IMR-90 (cell line): ENCODE measurements around the gene CD2. TPM values are rescaled to one million over a fixed set of nuclear protein-coding genes. Genes with fewer than 3 reads are reported as not detected.

Experiments used
- ATAC-seq: fragments of 200-7000 bp; cut with Tn5 transposase; 2 replicates; pipeline ENCODE4 v1.9.1; 2020; ENCODE audit warnings: low read depth, mild to moderate bottlenecking, moderate library complexity
- BruUV-seq: library from RNA; stranded (reverse); fragments of 400-500 nt; replicated peaks from 2 replicates; lab custom pipeline; 2021; lab: Mats Ljungman, UMichigan
- CTCF ChIA-PET: fragments of 300-600 bp; formaldehyde crosslinking; extraction: SDS; loops from one replicate; lab custom pipeline; 2021; ENCODE audit warnings: antibody characterized with exemption; lab: Yijun Ruan, JAX
- POLR2A ChIA-PET: fragments of 300-600 bp; sonication (Branson Sonifier 250); formaldehyde crosslinking; loops from one replicate; lab custom pipeline; 2022; ENCODE audit warnings: antibody characterized with exemption; ENCODE audit not compliant: unreplicated experiment; lab: Charles Lee
- DNase-seq: peaks from one replicate; pipeline ENCODE4 v3.0.0; 2013
- H2AFZ ChIP-seq: replicated peaks from 2 replicates; pipeline ENCODE3; 2013; ENCODE audit warnings: low read length, mild to moderate bottlenecking; ENCODE audit not compliant: poor library complexity
- H2AK5ac ChIP-seq: 2 replicates; pipeline ENCODE4 v1.6.1; 2013; ENCODE audit warnings: low read depth, low read length, inconsistent platforms
- H2AK9ac ChIP-seq: replicated peaks from 2 replicates; pipeline ENCODE3; 2013; ENCODE audit warnings: mild to moderate bottlenecking, low read depth, low read length, moderate library complexity; ENCODE audit not compliant: poor library complexity
- H2BK120ac ChIP-seq: 2 replicates; pipeline ENCODE4 v1.6.1; 2013; ENCODE audit warnings: low read depth, low read length, inconsistent platforms
- H2BK15ac ChIP-seq: 3 replicates; pipeline ENCODE4 v1.6.1; 2013; ENCODE audit warnings: low read depth, low read length, inconsistent platforms
- H2BK20ac ChIP-seq: 2 replicates; pipeline ENCODE4 v1.6.1; 2013; ENCODE audit warnings: low read depth, mild to moderate bottlenecking, inconsistent platforms, low read length, moderate library complexity
- H2BK5ac ChIP-seq: 2 replicates; pipeline ENCODE4 v1.6.1; 2013; ENCODE audit warnings: mild to moderate bottlenecking, low read depth, low read length, inconsistent platforms; ENCODE audit not compliant: poor library complexity, severe bottlenecking
- H3K14ac ChIP-seq: replicated peaks from 2 replicates; pipeline ENCODE4 v1.6.1; 2013; ENCODE audit warnings: low read depth, low read length, inconsistent platforms
- H3K18ac ChIP-seq: 2 replicates; pipeline ENCODE4 v1.6.1; 2013; ENCODE audit warnings: low read depth, low read length, control low read depth
- H3K23ac ChIP-seq: 2 replicates; pipeline ENCODE4 v1.6.1; 2013; ENCODE audit warnings: low read depth, low read length, inconsistent platforms
- H3K27ac ChIP-seq: 2 replicates; pipeline ENCODE4 v1.5.1; 2013; ENCODE audit warnings: mild to moderate bottlenecking, control low read depth, low read length; ENCODE audit not compliant: insufficient read depth
- H3K27me3 ChIP-seq: 2 replicates; pipeline ENCODE4 v1.6.1; 2013; ENCODE audit warnings: low read length; ENCODE audit not compliant: control insufficient read depth, insufficient read depth
- H3K36me3 ChIP-seq: 2 replicates; pipeline ENCODE4 v1.6.1; 2013; ENCODE audit warnings: low read length, mixed read lengths; ENCODE audit not compliant: control insufficient read depth, insufficient read depth
- H3K4ac ChIP-seq: 2 replicates; pipeline ENCODE4 v1.6.1; 2013; ENCODE audit warnings: low read depth, low read length, inconsistent platforms
- H3K4me1 ChIP-seq: 2 replicates; pipeline ENCODE4 v1.6.1; 2013; ENCODE audit warnings: low read length, mixed read lengths; ENCODE audit not compliant: control insufficient read depth, insufficient read depth
- H3K4me2 ChIP-seq: 2 replicates; pipeline ENCODE4 v1.6.1; 2013; ENCODE audit warnings: low read depth, mild to moderate bottlenecking, control low read depth, low read length, moderate library complexity
- H3K4me3 ChIP-seq: 2 replicates; pipeline ENCODE4 v1.5.1; 2013; ENCODE audit warnings: low read depth, mild to moderate bottlenecking, control low read depth, low read length, moderate library complexity; ENCODE audit not compliant: insufficient read depth
- H3K56ac ChIP-seq: 2 replicates; pipeline ENCODE4 v1.6.1; 2013; ENCODE audit warnings: low read length, inconsistent platforms; ENCODE audit not compliant: insufficient read depth; ENCODE audit errors: extremely low read depth
- H3K79me1 ChIP-seq, 2 experiments: 2 replicates each; pipeline ENCODE4 v1.6.1; 2013; ENCODE audit warnings: low read length in 2 of 2, inconsistent platforms in 1 of 2, low read depth in 1 of 2
- H3K9ac ChIP-seq: 2 replicates; pipeline ENCODE4 v1.6.1; 2013; ENCODE audit warnings: low read depth, low read length, control low read depth
- H3K9me1 ChIP-seq: 2 replicates; pipeline ENCODE4 v1.6.1; 2013; ENCODE audit warnings: low read length, inconsistent platforms; ENCODE audit not compliant: insufficient read depth
- H3K9me3 ChIP-seq: 2 replicates; pipeline ENCODE4 v1.6.1; 2013; ENCODE audit warnings: low read length; ENCODE audit not compliant: control insufficient read depth, insufficient read depth
- H4K20me1 ChIP-seq: 2 replicates; pipeline ENCODE4 v1.6.1; 2013; ENCODE audit warnings: low read length, inconsistent platforms; ENCODE audit not compliant: insufficient read depth
- H4K5ac ChIP-seq: 2 replicates; pipeline ENCODE4 v1.6.1; 2013; ENCODE audit warnings: mild to moderate bottlenecking, low read depth, low read length, control low read depth
- H4K8ac ChIP-seq, 2 experiments: 2 replicates each; pipeline ENCODE4 v1.6.1; 2013; ENCODE audit warnings: low read depth in 2 of 2, low read length in 2 of 2, control low read depth in 1 of 2, inconsistent platforms in 1 of 2
- H4K91ac ChIP-seq: 2 replicates; pipeline ENCODE4 v1.6.1; 2013; ENCODE audit warnings: low read depth, low read length, inconsistent platforms; ENCODE audit not compliant: insufficient read depth
- CTCF ChIP-seq: conservative IDR thresholded peaks from 2 replicates; pipeline ENCODE4 v1.5.1; 2012; ENCODE audit warnings: mild to moderate bottlenecking, low read depth, low read length, improper control_type of control experiment
- MXI1 ChIP-seq: IDR thresholded peaks from 2 replicates; pipeline ENCODE4 v1.6.1; 2012; ENCODE audit warnings: low read depth, mild to moderate bottlenecking, low read length, moderate library complexity, borderline replicate concordance
- WGBS, 2 experiments: methylation state at CpG; one replicate each; pipeline versions ENCODE4 v1.1.5 to v1.1.7; 2013; ENCODE audit warnings: missing lambda C conversion rate in 2 of 2; ENCODE audit not compliant: insufficient read length in 1 of 2; ENCODE audit errors: extremely low coverage in 2 of 2; 5-methylcytosine and 5-hydroxymethylcytosine counted together
- dilution Hi-C: fragments of 300-500 bp; cut with HindIII; formaldehyde crosslinking; loops from one replicate; pipeline ENCODE4 v1.14.3; 2018; ENCODE audit warnings: low sequenced_read_pairs; ENCODE audit not compliant: unreplicated experiment
- in situ Hi-C: fragments of 300-500 bp; cut with MboI; formaldehyde crosslinking; loops from 3 replicates; pipeline ENCODE4 v1.14.3; 2019; ENCODE audit warnings: low sequenced_read_pairs, inconsistent platforms, mixed read lengths
- intact Hi-C: fragments of 100-400 bp; cut with micrococcal nuclease; formaldehyde crosslinking; loops from 2 replicates; pipeline ENCODE4 v1.10.0; 2022
- polyA plus RNA-seq, 3 experiments: library from polyadenylated mRNA; depleted of rRNA; stranded (reverse); fragments of >200 nt; gene quantifications; 2 replicates each; pipeline ENCODE4 v1.2.3, GENCODE V29; 2012; ENCODE audit warnings: low replicate concordance in 1 of 3
- total RNA-seq: library from RNA; depleted of rRNA; stranded (reverse); fragments of >200 nt; gene quantifications from 2 replicates; pipeline ENCODE4 v1.2.3, GENCODE V29; 2012

CD2 gene
- total and polyA plus RNA-seq, 2 of the 4 experiments (the other 2 are of a cell fraction), result not detected

- no peak overlapping the region for H2AK9ac ChIP-seq
- in situ Hi-C loops (no loop called here), intact Hi-C loops (no loop called here), dilution Hi-C loops (no loop called here)
- no peak overlapping the region for H2BK120ac ChIP-seq
- no peaks in the 10 kb centered on the region for H3K9me3 ChIP-seq
- no peak overlapping the region for H3K4me3 ChIP-seq
- 57% methylated on average over 1 of the region's 11 CpGs; no CpG with 5 or more reads in 1 of the 2 experiments for WGBS, 2 experiments
- no peak overlapping the region for H4K91ac ChIP-seq
- no peak overlapping the region for H2BK15ac ChIP-seq
- no peak overlapping the region for H3K23ac ChIP-seq
- DNase-seq (no peak), ATAC-seq (no peak)
- H3K4me1 ChIP-seq, result no peaks in the 10 kb centered on the region
- TF ChIP-seq MXI1 (no peak), CTCF (0 out of 2 replicates have a peak, but pooled peaks have one; percentile 8)
- H3K56ac ChIP-seq, result no peak overlapping the region
- no peak overlapping the region for H4K8ac ChIP-seq
- no peak overlapping the region for H3K18ac ChIP-seq
- no peak overlapping the region for H3K27ac ChIP-seq
- no peaks in the 10 kb centered on the region for H3K9me1 ChIP-seq
- no peaks in the 10 kb centered on the region; the same call in 1 of the 2 replicates for H3K27me3 ChIP-seq
- no peaks in the 10 kb centered on the region for H4K20me1 ChIP-seq
- no peak overlapping the region for H4K5ac ChIP-seq
- no peak overlapping the region for H3K9ac ChIP-seq
- ChIA-PET CTCF (interaction anchor here (1.6 kb wide), 1 partner anchor 12 kb away, joined by 3 read pairs; no protein-coding TSS in a partner anchor), POLR2A (no interaction called here)
- H3K36me3 ChIP-seq, result no peaks in the 10 kb centered on the region
- H3K4ac ChIP-seq, result no peak overlapping the region
- H3K4me2 ChIP-seq, result no peak overlapping the region
- H3K79me1 ChIP-seq, result no peaks in the 10 kb centered on the region
- no peak overlapping the region for H2AFZ ChIP-seq
- BruUV-seq, result no TSS peak
- no peak overlapping the region for H2BK5ac ChIP-seq
- no peak overlapping the region for H2AK5ac ChIP-seq
- no peak overlapping the region for H3K14ac ChIP-seq
- H2BK20ac ChIP-seq, result no peak overlapping the region
These were observed 9.7 kb downstream of the CD2 start for GRCh38 chr1:116763787-116764465.
